Activated CD8-positive, alpha-beta memory T cell treated with anti-CD3 and anti-CD28 coated beads, Interleukin-2, amount 50 U/mL, for 1 hour (primary cell): ENCODE results near the gene BCAN.
"Not testable (repeated sequence)": the region's sequence is repeated elsewhere in the genome, so short reads cannot be mapped to it uniquely, and the experiment has no call there.

Experiments
- DNase-seq: peaks from one replicate; pipeline ENCODE4 v3.0.0-alpha.2; 2020; ENCODE audit errors: extremely low read depth

Gene BCAN

DNA sequence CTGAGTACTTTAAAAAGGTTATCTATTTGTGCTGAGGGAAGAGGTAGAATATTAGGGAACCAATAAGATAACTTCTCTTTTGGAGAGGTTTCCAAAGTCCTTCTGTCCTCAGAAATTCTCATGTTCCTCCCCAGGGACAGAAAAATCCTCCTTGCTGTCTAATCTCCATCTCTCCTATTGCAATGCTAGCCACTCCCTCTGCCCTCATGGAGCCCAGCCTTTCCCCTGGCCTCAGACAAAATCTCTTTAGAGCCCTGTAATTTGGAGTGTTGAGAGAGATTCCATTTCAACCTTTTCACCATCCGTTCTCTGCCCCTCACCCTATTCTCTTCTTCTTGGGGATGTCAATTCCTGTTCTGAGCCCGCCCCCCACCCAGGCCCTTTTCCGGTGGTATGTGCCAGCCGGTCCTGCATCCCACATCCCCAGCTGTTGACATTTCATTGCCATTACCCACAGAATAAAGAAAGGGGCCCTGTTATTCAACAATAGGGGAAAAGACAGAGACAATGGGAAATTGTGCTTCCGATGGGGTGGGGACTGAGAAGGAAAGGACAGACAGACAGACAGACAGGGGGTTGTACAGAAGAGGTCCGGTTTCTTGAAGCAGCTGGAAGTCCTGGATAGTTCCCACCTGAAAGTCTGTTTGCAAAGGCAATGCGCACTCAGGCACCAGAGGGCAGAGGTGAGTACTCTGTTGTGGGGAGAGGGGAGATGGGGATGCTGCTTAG, 22.9 kb upstream of the BCAN start, which contains the start of gene HAPLN2:
TSS of gene HAPLN2 (plus strand) at position 563 of the 729 bp plus-strand sequence. CDS start 4,076 bp downstream, outside the sequence.
- no peak for DNase-seq

DNA sequence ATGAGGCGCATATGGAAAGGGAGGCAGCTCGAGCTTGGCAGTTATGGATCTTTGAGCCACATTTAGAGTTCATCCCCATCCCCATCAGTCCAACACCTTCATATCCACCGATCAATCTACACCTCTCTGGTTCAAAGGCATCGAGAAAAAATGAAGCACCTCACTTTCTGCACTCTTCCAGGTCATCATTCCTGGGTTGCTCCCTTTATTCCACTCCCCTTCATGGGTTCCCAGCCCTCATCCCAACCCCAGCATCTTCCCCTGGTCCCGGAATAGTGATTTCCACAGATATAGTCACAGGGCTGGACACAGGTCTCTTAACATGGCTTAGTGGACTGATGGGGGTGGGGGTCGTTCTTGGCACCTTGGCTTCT, 22.3 kb upstream of the BCAN start:
- DNase-seq = no peak

- no peak for DNase-seq
These were observed 19.2 kb upstream of the BCAN start for GRCh38 chr1:156622581-156623297.

DNA sequence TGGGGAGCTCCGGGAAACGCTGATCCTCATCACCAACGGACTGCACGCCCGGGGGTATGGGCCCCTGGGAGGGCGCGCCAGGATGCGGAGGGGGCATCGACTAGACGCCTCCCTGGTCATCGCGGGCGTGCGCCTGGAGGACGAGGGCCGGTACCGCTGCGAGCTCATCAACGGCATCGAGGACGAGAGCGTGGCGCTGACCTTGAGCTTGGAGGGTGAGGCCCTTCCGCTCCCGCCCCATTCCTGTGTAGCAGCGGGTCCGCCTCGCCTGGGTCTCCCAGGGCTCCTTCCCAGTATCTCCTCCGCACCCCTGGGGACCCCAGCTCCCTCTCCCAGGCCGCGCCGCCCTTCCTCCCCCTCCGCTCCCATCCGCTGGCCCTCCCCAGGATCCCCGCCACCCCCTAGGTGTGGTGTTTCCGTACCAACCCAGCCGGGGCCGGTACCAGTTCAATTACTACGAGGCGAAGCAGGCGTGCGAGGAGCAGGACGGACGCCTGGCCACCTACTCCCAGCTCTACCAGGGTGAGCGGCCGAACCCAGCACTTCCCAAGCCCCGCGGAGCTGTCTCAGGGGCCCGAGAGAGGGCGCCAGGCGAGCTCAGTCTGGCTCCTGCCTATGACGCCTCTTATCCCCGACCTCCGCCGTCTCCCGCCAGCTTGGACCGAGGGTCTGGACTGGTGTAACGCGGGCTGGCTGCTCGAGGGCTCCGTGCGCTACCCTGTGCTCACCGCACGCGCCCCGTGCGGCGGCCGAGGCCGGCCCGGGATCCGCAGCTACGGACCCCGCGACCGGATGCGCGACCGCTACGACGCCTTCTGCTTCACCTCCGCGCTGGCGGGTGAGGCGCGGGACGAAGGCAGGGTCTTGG, 17.7 kb upstream of the BCAN start:
- no peak for DNase-seq

DNA sequence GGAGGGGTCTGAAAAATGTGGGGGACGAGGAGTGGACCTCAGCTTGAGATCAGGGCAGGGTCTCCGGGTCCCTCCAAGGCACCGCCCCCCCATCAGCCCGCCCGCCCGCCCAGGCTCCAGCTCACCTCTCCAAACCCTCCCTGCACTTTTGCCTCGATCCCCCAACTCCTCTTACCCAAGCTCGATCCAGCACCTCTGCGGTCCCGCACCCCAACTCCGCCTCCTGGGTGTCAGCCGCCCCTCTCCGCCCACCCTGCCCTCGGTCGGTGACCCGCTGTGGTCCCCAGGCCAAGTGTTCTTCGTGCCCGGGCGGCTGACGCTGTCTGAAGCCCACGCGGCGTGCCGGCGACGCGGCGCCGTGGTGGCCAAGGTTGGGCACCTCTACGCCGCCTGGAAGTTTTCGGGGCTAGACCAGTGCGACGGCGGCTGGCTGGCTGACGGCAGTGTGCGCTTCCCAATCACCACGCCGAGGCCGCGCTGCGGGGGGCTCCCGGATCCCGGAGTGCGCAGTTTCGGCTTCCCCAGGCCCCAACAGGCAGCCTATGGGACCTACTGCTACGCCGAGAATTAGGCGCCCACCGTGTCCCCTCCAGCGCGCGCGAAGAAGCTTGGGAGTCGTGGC, 17.0 kb upstream of the BCAN start:
- DNase-seq = no peak

GRCh38 chr1:156625436-156626078, 16.4 kb upstream of the BCAN start:
- no peak for DNase-seq

DNA sequence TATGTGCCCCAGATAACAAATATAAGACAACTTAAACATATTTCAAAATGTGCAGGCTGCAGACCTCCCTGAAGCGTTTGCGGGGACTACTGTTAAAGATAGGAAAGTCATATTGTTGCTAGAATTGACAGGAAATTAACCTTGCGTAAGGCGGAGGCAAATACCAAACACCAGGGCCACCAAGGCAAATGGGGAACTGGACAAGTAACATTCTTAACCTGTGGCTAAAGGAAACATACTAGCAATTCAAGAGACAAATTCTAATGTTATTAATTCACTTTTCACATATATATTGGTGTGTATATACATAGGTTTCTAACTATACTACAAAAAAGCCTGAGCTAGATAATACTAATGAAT, 15.9 kb upstream of the BCAN start:
- no peak for DNase-seq

GRCh38 chr1:156627313-156627880, 14.5 kb upstream of the BCAN start:
- DNase-seq = no peak

DNA sequence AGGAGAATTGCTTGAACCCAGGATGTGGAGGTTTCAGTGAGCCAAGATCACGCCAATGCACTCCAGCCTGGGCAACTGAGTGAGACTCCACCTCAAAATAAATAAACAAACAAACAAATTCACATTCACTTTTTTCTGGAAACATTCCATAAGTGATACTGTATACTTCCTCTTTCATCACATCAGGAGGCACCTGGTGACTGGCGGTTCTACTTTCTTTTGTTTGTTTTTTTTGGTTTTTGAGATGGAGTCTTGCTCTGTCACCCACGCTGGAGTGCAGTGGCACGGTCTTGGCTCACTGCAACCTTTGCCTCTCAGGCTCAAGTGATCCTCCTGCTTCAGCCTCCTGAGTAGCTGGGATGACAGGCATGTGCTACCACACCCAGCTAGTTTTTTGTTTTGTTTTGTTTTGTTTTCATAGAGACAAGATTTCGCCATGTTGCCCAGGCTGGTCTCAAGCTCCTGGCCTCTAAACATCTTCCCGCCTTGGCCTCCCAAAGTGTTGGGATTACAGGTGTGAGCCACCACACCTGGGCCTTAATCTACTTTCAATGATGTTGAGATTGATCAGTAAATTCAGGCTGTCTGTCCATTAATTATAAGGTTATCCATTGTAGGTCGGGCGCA, 12.0 kb upstream of the BCAN start:
- DNase-seq = no peak

DNA sequence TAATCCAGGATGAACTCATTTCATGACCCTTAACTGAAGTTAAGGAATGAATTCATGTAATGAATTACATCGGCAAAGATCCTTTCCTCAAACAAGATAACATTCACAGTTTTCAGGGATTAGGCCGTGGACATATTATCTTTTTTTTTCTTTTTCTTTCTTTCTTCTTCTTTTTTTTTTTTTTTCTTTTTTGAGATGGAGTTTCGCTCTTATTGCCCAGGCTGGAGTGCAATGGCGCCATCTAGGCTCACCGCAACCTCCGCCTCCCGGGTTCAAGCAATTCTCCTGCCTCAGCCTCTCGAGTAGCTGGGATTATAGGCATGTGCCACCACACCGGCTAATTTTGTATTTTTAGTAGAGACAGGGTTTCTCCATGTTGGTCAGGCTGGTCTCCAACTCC, 10.8 kb upstream of the BCAN start:
- DNase-seq = not testable (repeated sequence)

GRCh38 chr1:156632355-156632754, 9.6 kb upstream of the BCAN start:
- no peak for DNase-seq

GRCh38 chr1:156638189-156638985, 3.5 kb upstream of the BCAN start:
- no peak for DNase-seq

- no peak for DNase-seq
These were observed 2.3 kb upstream of the BCAN start for GRCh38 chr1:156639601-156640101.

- no peak for DNase-seq
These were observed 843 bp upstream of the BCAN start for GRCh38 chr1:156640842-156641706.

GRCh38 chr1:156642265-156643048, 540 bp downstream of the BCAN start:
- no peak for DNase-seq

- DNase-seq = no peak
These were observed 1.3 kb downstream of the BCAN start for GRCh38 chr1:156643049-156643777.

GRCh38 chr1:156643778-156644092, 1.8 kb downstream of the BCAN start:
- DNase-seq = no peak
